CD4-positive, alpha-beta T cell treated with Interleukin-15 for 1 hour (primary cell): ENCODE data around the gene ZPR1.
"Not testable (repeated sequence)": the region's sequence is repeated elsewhere in the genome, so short reads cannot be mapped to it uniquely, and the experiment has no call there.

Experiments
- DNase-seq: peaks from one replicate; pipeline ENCODE4 v3.0.0-alpha.2; 2020

The ZPR1 gene, protein sequence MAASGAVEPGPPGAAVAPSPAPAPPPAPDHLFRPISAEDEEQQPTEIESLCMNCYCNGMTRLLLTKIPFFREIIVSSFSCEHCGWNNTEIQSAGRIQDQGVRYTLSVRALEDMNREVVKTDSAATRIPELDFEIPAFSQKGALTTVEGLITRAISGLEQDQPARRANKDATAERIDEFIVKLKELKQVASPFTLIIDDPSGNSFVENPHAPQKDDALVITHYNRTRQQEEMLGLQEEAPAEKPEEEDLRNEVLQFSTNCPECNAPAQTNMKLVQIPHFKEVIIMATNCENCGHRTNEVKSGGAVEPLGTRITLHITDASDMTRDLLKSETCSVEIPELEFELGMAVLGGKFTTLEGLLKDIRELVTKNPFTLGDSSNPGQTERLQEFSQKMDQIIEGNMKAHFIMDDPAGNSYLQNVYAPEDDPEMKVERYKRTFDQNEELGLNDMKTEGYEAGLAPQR

DNA sequence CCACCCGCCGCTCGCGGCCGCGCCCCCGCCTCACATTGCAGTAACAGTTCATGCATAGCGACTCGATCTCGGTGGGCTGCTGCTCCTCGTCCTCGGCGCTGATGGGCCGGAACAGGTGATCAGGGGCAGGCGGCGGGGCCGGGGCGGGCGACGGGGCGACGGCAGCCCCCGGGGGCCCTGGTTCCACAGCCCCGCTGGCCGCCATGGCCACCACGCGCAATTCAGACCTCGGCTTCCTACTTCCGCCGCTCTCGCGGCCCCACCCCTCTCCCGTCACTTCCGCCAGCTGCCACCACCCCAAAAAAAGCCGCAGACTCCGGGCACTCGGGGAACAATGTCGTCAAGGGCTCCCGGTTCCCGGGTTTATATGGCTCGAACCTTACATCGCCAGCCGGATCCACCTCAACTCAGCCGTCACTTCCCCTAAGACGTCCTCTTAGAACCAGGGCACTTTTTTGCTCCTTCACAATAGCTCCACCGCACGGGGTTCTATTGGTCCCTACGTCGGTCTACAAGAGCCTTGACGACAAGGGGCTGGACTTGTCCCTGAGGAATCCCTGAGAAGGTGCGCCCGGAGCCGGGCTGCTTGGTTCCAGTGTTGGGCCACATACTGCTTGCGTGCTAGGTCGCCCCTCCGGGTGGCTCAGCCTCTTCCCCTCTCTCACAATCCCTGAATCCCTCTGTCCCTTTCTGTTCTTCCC is at the start of gene ZPR1:
Gene ZPR1 (minus strand): TSS at position 238 of the 701 bp plus-strand sequence. CDS start 33 bp downstream, at position 205.
- DNase-seq, result peak; percentile 85

DNA sequence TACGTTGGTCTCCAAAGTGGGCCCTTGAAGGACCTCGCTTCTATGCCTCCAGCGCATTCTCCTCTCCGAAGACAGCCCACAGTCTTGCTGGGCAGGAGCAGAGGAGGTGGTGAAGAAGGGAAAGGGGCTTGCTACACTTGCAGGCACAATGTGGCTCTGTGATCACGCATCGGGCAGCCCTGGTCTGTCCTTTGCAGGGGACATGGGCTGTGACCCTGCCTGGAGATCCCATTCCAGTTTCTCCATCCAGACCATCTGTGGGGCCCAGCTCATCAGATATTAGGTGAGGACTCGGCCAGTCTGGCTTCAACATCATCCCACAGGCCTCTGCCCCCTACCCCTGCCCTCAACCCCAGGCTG is 48.8 kb upstream of the ZPR1 start:
- DNase-seq, result no peak

DNA sequence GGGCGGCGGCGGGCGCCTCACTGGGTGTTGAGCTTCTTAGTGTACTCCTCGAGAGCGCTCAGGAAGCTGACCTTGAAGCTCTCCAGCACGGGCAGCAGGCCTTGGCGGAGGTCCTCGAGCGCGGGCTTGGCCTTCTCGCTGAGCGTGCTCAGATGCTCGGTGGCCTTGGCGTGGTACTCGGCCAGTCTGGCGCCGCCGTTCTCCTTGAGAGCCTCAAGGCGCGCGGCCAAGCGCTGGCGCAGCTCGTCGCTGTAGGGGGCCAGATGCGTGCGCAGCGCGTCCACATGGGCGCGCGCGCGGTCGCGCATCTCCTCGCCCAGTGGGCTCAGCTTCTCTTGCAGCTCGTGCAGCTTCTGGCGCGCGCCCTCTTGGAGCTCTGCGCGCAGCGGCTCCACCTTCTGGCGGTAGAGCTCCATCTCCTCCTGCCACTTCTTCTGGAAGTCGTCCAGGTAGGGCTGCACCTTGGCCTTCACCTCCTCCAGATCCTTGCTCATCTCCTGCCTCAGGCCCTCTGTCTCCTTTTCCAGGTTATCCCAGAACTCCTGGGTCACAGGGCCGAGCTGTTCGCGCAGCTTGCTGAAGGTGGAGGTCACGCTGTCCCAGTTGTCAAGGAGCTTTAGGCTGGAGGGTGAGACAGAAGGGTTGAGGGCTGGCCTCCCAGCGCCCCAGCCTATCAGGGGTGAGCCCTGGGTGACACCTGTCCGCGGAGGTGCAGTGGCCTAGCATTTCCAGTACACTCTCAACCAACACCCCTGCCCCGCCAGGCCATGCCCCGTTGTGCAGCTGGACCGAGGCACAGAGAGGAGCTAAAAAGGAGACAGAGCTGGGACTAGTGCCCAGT is 48.2 kb upstream of the ZPR1 start:
- DNase-seq, result peak; percentile 87

DNA sequence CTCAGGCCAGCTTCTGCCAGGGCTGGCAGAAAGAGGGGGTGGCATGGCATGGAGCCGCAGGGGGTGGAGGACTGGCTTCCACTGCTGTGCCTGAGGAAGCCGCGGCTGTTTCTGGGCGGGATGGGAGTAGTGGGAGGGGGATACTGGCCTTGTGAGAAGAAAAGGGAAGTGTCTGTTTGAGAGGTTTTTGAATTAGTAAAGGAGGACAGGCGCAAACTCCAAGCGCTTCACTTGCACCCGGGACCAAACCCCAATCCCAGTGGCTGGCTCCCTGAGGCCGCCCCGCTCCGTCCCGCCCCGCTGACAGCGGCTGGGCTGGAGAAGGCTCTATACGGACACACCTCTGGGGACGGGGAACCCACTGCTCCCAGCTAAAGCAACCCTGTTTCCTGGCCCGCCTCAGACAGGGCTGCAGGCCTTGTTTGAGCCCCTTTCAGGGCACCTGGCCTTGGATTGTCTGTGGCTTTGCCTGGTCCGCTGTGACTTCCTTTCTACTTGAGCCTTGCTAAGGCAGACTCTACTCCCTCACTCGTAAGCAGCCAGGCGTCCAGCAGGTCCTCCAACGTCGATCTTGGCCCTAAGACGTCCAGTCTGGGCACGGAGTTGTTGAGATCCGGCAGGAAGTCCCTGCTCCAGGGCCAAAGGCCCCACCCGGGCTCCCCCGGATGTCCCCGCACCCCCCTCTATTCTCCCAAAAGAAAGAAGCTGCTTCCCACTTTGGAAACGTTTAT is 47.4 kb upstream of the ZPR1 start:
- DNase-seq, result no peak

DNA sequence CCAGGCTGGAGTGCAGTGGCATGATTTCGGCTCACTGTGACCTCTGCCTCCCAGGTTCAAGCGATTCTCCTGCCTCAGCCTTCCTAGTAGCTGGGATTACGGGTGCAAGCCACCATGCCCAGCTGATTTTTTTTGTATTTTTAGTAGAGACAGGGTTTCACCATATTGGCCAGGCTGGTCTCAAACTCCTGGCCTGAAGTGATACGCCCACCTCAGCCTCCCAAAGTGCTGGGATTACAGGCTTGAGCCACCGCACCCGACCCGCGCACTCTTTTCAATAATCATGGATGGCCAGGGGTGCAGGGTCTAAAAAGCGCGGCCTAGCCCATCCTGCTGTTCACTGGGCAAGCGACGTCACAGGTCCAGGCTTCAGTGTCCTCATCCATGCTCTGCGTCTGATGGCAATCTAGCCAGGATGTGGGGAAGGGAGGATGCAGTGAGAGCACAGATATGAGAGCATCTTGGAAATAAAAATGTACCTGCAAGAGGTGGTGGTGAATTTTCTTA is 46.8 kb upstream of the ZPR1 start:
- DNase-seq, result not testable (repeated sequence)

DNA sequence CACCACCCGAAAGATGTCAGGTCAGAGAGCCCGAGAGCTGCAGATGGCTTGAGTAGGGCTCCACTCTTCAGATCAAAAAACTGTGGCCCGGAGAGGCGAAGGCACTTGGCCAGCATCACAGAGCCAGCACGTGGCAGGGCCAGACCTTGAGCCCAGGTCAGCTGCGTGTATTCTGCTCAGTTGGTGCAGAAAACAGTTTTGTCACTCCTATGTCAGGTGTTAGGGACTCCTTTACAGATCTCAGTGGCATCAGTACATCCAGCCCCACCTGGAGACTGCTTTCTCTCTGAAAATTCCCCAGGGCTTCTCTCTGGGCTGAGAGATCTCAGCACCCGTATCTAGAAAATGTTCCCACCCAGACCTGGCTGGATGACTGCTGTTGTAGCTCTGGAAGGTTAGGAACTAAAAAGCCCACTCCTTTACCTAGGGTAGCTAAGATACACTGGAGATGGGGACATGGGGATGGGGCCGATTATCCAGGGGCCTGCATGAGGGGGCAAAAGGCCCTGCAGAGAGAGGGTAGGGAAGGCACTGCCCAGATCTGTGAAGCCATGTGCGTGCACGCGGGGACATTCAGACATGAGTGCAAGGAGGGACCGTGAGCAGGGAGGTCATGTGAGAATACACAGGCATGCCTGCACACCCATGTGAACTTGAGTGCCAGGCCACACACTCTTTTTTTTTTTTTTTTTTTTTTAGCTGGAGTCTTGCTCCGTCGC is 46.2 kb upstream of the ZPR1 start:
- no peak for DNase-seq

DNA sequence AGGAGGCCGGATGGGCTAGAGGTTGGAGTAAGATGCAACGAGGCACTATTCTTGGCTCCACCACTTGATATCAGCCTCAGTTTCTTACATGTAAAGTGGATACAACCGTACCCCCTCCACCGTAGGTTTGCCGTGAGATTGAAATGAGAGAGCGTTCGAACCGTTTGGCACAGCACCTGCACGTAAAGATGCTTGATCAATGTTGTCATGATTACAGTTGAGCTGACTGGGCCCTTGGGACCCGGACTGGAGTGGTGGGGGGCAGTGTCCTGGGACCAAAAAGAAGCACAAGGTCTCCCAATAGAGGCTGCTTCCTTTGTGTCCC is 45.6 kb upstream of the ZPR1 start:
- no peak for DNase-seq

DNA sequence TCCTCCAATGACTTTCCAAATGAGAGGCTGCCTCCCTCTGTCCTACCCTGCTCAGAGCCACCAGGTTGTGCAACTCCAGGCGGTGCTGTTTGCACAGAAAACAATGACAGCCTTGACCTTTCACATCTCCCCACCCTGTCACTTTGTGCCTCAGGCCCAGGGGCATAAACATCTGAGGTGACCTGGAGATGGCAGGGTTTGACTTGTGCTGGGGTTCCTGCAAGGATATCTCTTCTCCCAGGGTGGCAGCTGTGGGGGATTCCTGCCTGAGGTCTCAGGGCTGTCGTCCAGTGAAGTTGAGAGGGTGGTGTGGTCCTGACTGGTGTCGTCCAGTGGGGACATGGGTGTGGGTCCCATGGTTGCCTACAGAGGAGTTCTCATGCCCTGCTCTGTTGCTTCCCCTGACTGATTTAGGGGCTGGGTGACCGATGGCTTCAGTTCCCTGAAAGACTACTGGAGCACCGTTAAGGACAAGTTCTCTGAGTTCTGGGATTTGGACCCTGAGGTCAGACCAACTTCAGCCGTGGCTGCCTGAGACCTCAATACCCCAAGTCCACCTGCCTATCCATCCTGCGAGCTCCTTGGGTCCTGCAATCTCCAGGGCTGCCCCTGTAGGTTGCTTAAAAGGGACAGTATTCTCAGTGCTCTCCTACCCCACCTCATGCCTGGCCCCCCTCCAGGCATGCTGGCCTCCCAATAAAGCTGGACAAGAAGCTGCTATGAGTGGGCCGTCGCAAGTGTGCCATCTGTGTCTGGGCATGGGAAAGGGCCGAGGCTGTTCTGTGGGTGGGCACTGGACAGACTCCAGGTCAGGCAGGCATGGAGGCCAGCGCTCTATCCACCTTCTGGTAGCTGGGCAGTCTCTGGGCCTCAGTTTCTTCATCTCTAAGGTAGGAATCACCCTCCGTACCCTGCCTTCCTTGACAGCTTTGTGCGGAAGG is 44.8 kb upstream of the ZPR1 start:
- no peak for DNase-seq

DNA sequence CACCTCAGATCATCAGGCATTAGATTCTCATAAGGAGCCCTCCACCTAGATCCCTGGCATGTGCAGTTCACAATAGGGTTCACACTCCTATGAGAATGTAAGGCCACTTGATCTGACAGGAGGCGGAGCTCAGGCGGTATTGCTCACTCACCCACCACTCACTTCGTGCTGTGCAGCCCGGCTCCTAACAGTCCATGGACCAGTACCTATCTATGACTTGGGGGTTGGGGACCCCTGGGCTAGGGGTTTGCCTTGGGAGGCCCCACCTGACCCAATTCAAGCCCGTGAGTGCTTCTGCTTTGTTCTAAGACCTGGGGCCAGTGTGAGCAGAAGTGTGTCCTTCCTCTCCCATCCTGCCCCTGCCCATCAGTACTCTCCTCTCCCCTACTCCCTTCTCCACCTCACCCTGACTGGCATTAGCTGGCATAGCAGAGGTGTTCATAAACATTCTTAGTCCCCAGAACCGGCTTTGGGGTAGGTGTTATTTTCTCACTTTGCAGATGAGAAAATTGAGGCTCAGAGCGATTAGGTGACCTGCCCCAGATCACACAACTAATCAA is 44.0 kb upstream of the ZPR1 start:
- DNase-seq, result no peak

DNA sequence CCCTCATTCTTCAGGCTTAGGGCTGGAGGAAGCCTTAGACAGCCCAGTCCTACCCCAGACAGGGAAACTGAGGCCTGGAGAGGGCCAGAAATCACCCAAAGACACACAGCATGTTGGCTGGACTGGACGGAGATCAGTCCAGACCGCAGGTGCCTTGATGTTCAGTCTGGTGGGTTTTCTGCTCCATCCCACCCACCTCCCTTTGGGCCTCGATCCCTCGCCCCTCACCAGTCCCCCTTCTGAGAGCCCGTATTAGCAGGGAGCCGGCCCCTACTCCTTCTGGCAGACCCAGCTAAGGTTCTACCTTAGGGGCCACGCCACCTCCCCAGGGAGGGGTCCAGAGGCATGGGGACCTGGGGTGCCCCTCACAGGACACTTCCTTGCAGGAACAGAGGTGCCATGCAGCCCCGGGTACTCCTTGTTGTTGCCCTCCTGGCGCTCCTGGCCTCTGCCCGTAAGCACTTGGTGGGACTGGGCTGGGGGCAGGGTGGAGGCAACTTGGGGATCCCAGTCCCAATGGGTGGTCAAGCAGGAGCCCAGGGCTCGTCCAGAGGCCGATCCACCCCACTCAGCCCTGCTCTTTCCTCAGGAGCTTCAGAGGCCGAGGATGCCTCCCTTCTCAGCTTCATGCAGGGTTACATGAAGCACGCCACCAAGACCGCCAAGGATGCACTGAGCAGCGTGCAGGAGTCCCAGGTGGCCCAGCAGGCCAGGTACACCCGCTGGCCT is 42.5 kb upstream of the ZPR1 start:
- DNase-seq, result no peak

DNA sequence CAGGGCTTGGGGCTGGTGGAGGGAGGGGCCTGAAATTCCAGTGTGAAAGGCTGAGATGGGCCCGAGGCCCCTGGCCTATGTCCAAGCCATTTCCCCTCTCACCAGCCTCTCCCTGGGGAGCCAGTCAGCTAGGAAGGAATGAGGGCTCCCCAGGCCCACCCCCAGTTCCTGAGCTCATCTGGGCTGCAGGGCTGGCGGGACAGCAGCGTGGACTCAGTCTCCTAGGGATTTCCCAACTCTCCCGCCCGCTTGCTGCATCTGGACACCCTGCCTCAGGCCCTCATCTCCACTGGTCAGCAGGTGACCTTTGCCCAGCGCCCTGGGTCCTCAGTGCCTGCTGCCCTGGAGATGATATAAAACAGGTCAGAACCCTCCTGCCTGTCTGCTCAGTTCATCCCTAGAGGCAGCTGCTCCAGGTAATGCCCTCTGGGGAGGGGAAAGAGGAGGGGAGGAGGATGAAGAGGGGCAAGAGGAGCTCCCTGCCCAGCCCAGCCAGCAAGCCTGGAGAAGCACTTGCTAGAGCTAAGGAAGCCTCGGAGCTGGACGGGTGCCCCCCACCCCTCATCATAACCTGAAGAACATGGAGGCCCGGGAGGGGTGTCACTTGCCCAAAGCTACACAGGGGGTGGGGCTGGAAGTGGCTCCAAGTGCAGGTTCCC is 41.8 kb upstream of the ZPR1 start, which contains the start of gene APOC3:
Gene APOC3 (plus strand): TSS at position 383 of the 659 bp plus-strand sequence. CDS start 676 bp downstream, outside the sequence.
- DNase-seq, result no peak

DNA sequence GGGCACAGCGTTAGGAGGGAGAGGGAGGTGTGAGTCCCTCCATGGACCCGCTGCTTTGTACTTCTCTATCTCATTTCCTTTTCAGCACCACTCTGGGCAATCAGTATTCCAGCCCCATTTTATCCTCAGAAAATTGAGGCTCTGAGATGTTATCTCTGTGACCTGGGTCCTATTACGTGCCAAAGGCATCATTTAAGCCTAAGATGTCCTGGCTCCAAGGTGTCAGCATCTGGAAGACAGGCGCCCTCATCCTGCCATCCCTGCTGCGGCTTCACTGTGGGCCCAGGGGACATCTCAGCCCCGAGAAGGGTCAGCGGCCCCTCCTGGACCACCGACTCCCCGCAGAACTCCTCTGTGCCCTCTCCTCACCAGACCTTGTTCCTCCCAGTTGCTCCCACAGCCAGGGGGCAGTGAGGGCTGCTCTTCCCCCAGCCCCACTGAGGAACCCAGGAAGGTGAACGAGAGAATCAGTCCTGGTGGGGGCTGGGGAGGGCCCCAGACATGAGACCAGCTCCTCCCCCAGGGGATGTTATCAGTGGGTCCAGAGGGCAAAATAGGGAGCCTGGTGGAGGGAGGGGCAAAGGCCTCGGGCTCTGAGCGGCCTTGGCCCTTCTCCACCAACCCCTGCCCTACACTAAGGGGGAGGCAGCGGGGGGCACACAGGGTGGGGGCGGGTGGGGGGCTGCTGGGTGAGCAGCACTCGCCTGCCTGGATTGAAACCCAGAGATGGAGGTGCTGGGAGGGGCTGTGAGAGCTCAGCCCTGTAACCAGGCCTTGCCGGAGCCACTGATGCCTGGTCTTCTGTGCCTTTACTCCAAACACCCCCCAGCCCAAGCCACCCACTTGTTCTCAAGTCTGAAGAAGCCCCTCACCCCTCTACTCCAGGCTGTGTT is 41.1 kb upstream of the ZPR1 start:
- DNase-seq, result no peak

DNA sequence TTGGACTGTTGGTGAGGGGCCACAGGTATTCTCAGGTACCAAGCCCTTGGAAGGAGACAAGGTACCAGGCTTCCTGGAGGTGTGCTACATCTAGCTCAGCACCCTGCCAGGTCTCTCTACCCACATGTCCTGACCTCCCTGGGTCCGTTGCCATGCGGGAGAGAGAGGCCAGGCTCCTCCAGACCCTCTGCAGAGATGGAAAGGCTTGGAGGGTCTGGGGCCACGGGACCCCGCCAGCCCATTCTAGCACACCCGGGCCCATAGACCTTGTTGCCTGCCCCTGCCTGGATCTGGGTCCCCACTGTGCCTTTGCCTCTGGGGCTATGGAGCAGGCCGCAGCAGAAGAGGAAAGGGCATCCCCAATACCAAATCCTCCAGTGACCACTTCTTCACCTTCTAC is 39.6 kb upstream of the ZPR1 start:
- no peak for DNase-seq

DNA sequence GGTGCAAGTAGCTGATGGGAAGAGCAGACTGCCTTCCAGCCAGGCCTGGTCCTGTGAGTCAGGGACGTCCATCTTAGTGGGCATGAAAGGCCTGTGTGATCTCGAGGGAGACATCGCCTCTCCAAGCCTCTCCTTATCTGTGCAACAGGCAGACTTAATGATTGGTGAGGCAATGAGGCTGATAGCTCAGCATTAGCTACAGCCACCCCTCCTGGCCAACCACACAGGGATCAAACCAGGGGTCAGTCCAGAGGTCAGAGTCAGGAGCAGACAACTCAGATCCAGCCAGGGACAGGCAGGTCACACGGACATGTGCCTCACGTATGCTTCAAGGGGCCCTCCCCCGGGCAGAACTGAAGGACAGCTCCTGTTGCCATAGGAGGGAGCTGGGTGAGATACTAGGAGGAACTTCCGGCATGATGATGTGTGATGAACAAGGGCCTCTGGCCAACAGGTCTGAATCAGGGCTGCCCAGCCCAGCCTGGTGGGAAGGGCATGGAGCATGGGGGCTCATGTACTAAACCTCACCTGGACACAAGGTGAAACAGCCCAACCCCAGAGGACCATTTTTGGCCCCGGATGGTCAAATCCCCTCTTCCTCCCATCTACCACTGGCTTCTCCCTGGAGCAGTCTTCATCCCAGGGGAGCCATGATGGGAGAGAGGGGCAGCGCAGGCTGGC is 39.1 kb upstream of the ZPR1 start:
- no peak for DNase-seq

DNA sequence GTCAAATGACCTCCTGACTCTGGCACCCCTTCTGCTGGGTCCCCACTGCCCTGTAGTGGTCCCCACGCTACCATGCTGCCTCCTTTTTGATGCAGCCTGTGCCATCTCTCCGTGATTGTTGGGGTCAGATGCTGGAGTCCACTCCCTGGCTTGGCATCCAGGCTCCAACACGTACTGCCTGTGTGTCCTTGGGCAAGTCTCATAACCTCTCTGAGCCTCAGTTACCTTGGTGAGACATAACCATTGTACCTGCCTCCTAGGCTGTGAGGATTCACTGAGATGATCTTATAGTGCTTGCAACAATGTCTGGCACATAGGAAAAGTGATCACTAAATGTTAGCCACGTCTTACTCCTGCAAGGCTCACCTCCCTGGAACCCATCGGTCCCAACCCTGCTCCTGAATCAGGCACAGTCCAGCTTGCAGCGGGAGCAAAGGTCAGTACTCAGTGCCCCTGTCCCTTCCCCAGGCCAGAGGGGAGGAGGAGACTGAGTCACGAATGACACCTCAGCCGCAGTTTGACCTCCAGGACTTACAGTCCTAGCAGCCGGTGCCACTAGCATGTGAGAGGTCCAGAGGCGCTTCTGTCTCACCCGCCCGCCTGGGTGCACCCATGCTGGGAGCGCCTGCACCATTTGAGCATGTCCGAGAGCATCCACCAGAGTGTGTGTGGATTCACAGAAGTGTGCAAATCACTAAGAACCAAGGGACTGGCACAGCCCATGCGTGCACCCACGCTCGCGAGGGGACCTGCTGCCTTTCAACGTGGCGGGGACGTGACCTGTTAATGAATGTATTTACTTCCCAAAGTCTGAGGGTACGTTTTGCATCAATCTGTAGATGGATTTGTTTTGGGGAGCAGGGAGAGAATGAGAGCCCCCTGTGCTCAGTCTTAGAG is 38.3 kb upstream of the ZPR1 start:
- DNase-seq, result no peak

DNA sequence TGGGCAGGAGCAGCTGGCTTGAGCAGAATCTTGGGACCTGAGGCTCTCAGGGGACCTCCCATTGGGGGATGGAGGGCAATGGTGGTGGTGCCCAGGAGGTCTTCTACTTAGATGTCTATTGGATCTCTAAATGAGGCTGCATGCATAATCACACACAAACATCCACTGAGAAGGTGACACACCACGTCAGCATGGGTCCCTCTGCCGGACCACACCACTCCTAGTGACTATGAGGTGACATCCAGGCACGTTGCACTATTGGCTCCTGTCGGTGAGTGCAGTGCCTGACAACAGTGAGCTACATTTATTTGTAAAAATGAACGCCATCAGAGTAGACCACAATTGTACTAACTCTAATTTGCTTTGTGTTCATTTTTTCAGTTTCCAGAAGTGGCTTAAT is 37.6 kb upstream of the ZPR1 start:
- no peak for DNase-seq
